Measurements from ENCODE around the gene MKI67. TPM values are rescaled to one million over a fixed set of nuclear protein-coding genes. Genes with fewer than 3 reads are reported as not detected.

The MKI67 gene
- total RNA-seq, 4 donors from 2014 or later, result 5.6 to 13.0 (median 8.9) TPM

DNA sequence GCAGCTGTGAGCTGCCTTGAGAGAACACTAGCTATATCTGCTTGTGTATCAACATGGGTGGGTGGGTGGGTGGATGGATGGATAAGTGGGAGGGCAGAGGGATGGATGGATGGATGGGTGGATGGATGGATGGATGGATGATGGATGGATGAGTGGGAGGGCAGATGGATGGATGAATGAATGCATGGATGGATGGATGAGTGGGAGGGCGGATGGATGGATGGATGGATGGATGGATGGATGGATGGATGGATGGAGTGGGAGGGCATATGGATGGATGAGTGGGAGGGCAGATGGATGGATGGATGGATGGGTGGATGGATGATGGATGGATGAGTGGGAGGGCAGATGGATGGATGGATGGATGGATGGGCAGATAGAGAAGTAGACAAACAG, 76.1 kb downstream of the MKI67 start:
- 54% methylated on average over 1 of the region's 1 CpG for WGBS
- DNase-seq (ENCODE audit: low spot score in 2 of 2), result peak in 1 of 2 donors; percentile 17
- peaks cover 50% of the 10 kb centered on the region for H3K4me1 ChIP-seq
- H3K4me3 ChIP-seq, result peak overlapping the region; percentile 45
- H3K36me3 ChIP-seq, result peaks cover 25% of the 10 kb centered on the region
- TF ChIP-seq POLR2AphosphoS5 (IDR thresholded peaks at IDR 0.05) (no peak), EP300 (IDR thresholded peaks at IDR 0.05) (no peak)
- no peaks in the 10 kb centered on the region for H3K9me3 ChIP-seq
- H3K27me3 ChIP-seq, result no peaks in the 10 kb centered on the region
- no peak overlapping the region for H3K27ac ChIP-seq

GRCh38 chr10:128049226-128050120, 76.8 kb downstream of the MKI67 start:
- WGBS, result 83% methylated on average over 23 of the region's 23 CpGs
- Histone ChIP-seq H3K9me3 (no peaks in the 10 kb centered on the region), H3K4me1 (peaks cover 50% of the 10 kb centered on the region), H3K27me3 (no peaks in the 10 kb centered on the region), H3K4me3 (peak overlapping the region; percentile 45), H3K36me3 (peaks cover 18% of the 10 kb centered on the region), H3K27ac (peak overlapping the region; percentile 85)
- no peak for DNase-seq (ENCODE audit: low spot score in 2 of 2)
- TF ChIP-seq POLR2AphosphoS5 (IDR thresholded peaks at IDR 0.05) (no peak), CTCF (IDR thresholded peaks at IDR 0.05) (no peak), EP300 (IDR thresholded peaks at IDR 0.05) (no peak), POLR2A (IDR thresholded peaks at IDR 0.05) (no peak)

- Histone ChIP-seq H3K36me3 (peaks cover 15% of the 10 kb centered on the region), H3K9me3 (no peaks in the 10 kb centered on the region), H3K4me3 (peak overlapping the region; percentile 45), H3K4me1 (peaks cover 50% of the 10 kb centered on the region), H3K27me3 (no peaks in the 10 kb centered on the region), H3K27ac (peak overlapping the region; percentile 85)
- DNase-seq (ENCODE audit: low spot score in 2 of 2), result no peak
- TF ChIP-seq POLR2A (IDR thresholded peaks at IDR 0.05), result no peak
- no peak for TF ChIP-seq EP300 (IDR thresholded peaks at IDR 0.05)
- no peak for TF ChIP-seq CTCF (IDR thresholded peaks at IDR 0.05)
- no peak for TF ChIP-seq POLR2AphosphoS5 (IDR thresholded peaks at IDR 0.05)
- WGBS, result 61% methylated on average over 6 of the region's 6 CpGs
Measured at GRCh38 chr10:128048819-128049210, 77.4 kb downstream of the MKI67 start.

GRCh38 chr10:128047991-128048818, 78.0 kb downstream of the MKI67 start:
- H3K27ac ChIP-seq, result peak overlapping the region; percentile 85
- WGBS, result 28% methylated on average over 21 of the region's 21 CpGs
- peak overlapping the region; percentile 45 for H3K4me3 ChIP-seq
- H3K4me1 ChIP-seq, result peaks cover 47% of the 10 kb centered on the region
- peaks cover 12% of the 10 kb centered on the region for H3K36me3 ChIP-seq
- no peaks in the 10 kb centered on the region for H3K27me3 ChIP-seq
- H3K9me3 ChIP-seq, result no peaks in the 10 kb centered on the region
- TF ChIP-seq POLR2A (IDR thresholded peaks at IDR 0.05), result no peak
- TF ChIP-seq CTCF (IDR thresholded peaks at IDR 0.05), result no peak
- no peak for TF ChIP-seq POLR2AphosphoS5 (IDR thresholded peaks at IDR 0.05)
- no peak for TF ChIP-seq EP300 (IDR thresholded peaks at IDR 0.05)
- DNase-seq (ENCODE audit: low spot score in 2 of 2), result peak in 1 of 2 donors; percentile 28

DNA sequence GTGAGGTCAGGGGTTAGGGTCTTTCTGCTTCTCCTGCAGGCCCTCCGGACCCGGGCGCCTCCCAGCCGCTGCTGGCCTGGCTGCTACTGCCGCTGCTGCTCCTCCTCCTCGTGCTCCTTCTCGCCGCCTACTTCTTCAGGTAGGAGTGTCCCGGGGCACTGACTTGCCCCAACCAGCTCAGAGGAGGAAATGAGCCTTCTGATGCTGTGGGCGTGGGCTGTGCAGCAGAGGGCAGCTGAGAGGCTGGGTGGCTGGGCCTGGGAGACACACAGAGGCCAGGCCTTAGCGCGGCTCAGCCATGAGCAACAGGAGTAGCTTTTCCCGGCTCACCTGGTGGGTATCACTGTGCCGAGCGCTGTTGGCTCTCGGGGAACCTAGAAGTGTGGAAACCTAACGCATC, 78.9 kb downstream of the MKI67 start:
- DNase-seq (ENCODE audit: low spot score in 2 of 2), result peak; percentile 85 to 89
- Histone ChIP-seq H3K36me3 (peaks cover 6% of the 10 kb centered on the region), H3K9me3 (no peaks in the 10 kb centered on the region), H3K4me1 (peaks cover 46% of the 10 kb centered on the region), H3K4me3 (peak overlapping the region; percentile 45), H3K27ac (peak overlapping the region; percentile 85), H3K27me3 (no peaks in the 10 kb centered on the region)
- 39% methylated on average over 4 of the region's 17 CpGs for WGBS
- TF ChIP-seq POLR2AphosphoS5 (IDR thresholded peaks at IDR 0.05) (peak in 2 of 3 donors; percentile 28 to 38), EP300 (IDR thresholded peaks at IDR 0.05) (no peak), CTCF (IDR thresholded peaks at IDR 0.05) (no peak), POLR2A (IDR thresholded peaks at IDR 0.05) (peak; percentile 42 to 65)
